ENCODE results near the gene KCNQ4. TPM values are rescaled to one million over a fixed set of nuclear protein-coding genes. Genes with fewer than 3 reads are reported as not detected.

KCNQ4 gene
- polyA plus RNA-seq, 3 donors = 1.6 to 1.9 (median 1.9) TPM

GRCh38 chr1:40829631-40830245, 46.2 kb downstream of the KCNQ4 start:
- no peak for DNase-seq (ENCODE audit: extremely low read depth in 1 of 11, low read depth in 9 of 11, low spot score in 4 of 11)

DNA sequence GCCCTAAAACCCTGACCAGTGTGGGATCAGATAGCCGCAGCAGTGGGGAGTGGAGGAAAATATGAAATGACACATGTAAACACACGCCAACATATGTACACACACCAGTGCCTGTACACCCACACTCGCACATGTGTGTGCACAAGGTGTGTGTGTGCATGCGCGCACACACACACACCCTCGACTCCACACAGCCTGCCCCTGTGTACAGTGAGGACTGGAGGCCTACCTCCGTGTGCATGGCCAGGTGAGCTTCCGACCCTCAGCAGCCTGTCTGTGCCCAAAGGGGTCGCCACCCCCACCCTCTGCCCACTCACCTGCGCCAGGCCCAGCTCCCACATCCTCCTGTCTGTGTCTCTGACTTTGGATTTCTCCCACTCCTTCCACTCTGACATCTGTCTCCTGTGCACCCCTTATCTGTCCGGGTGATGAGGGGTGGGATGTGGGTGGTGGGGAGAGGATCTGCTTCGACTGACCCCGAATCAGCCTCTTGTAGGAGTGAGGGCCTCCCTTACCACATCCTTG, 46.9 kb downstream of the KCNQ4 start:
- no peak for DNase-seq (ENCODE audit: extremely low read depth in 1 of 11, low read depth in 9 of 11, low spot score in 4 of 11)

GRCh38 chr1:40831001-40831732, 47.6 kb downstream of the KCNQ4 start:
- DNase-seq (ENCODE audit: extremely low read depth in 1 of 11, low read depth in 9 of 11, low spot score in 4 of 11) = no peak

GRCh38 chr1:40833979-40834378, 50.4 kb downstream of the KCNQ4 start:
- no peak for DNase-seq (ENCODE audit: extremely low read depth in 1 of 11, low read depth in 9 of 11, low spot score in 4 of 11)

- no peak for DNase-seq (ENCODE audit: extremely low read depth in 1 of 11, low read depth in 9 of 11, low spot score in 4 of 11)
Observed at GRCh38 chr1:40834968-40835545, 51.5 kb downstream of the KCNQ4 start.

GRCh38 chr1:40836283-40836682, 52.7 kb downstream of the KCNQ4 start:
- no peak for DNase-seq (ENCODE audit: extremely low read depth in 1 of 11, low read depth in 9 of 11, low spot score in 4 of 11)

DNA sequence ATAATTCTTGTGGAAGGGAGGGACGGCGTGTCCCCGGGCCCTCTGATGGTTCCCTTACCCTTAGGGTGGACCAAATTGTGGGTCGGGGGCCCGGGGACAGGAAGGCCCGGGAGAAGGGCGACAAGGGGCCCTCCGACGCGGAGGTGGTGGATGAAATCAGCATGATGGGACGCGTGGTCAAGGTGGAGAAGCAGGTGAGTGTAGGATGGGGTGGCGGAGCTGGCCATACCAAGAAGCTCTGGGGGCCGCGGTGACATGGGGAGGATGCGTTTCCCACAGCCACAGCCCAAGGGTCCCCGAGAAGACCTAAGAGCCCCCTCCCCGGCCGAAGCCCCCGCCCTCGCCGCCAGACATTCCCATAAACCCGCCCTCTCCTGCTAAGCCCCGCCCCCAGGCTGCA, 54.0 kb downstream of the KCNQ4 start:
- no peak for DNase-seq (ENCODE audit: extremely low read depth in 1 of 11, low read depth in 9 of 11, low spot score in 4 of 11)

DNA sequence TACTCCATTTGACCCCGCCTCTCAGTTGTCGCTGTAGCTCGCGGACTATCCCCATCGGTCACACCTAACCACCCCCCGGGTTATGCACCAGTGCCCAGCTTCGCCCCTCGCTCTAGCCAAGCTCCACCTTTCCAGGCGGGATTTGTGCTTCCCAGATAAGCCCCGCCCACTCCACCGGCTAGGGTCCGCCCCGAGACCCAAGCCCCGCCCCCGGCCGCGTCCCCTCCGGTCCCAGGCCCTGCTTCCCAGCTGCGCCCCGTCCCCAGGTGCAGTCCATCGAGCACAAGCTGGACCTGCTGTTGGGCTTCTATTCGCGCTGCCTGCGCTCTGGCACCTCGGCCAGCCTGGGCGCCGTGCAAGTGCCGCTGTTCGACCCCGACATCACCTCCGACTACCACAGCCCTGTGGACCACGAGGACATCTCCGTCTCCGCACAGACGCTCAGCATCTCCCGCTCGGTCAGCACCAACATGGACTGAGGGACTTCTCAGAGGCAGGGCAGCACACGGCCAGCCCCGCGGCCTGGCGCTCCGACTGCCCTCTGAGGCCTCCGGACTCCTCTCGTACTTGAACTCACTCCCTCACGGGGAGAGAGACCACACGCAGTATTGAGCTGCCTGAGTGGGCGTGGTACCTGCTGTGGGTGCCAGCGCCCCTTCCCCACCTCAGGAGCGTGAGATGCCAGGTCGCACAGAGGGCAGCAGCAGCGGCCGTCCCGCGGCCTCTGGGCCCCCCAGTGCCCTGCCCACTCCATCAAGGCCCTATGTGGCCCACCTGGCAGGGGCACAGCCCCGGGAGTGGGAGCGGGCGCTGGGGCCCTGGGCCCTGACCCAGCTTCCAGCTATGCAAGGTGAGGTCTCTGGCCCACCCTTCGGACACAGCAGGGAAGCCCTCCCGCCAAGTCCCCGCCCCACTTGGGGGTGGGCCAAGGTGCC, 54.7 kb downstream of the KCNQ4 start:
- DNase-seq (ENCODE audit: extremely low read depth in 1 of 11, low read depth in 9 of 11, low spot score in 4 of 11) = no peak

GRCh38 chr1:40838980-40839942, 55.7 kb downstream of the KCNQ4 start:
- DNase-seq (ENCODE audit: extremely low read depth in 1 of 11, low read depth in 9 of 11, low spot score in 4 of 11) = no peak

DNA sequence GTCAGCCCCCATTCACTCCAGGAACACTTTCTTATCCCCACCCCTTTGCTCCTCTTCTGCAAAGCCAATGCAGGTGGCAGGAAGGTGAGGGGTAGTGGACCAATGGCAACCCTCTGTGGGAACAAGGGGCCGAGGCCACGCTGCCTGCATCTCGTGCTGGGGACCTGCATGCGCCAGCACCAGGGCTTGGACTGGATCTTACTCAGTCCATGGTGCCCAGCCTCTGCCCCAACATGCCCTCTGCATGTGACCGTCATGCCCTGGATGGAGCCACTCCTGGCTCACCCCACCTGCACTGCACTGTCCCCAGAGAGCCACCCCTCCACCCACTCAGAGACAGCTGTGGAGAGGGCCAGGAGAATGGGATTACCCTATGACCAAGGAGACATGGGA, 56.4 kb downstream of the KCNQ4 start:
- DNase-seq (ENCODE audit: extremely low read depth in 1 of 11, low read depth in 9 of 11, low spot score in 4 of 11) = no peak

GRCh38 chr1:40840526-40841323, 57.1 kb downstream of the KCNQ4 start:
- DNase-seq (ENCODE audit: extremely low read depth in 1 of 11, low read depth in 9 of 11, low spot score in 4 of 11) = no peak

GRCh38 chr1:40841602-40842001, 58.0 kb downstream of the KCNQ4 start:
- DNase-seq (ENCODE audit: extremely low read depth in 1 of 11, low read depth in 9 of 11, low spot score in 4 of 11) = no peak

DNA sequence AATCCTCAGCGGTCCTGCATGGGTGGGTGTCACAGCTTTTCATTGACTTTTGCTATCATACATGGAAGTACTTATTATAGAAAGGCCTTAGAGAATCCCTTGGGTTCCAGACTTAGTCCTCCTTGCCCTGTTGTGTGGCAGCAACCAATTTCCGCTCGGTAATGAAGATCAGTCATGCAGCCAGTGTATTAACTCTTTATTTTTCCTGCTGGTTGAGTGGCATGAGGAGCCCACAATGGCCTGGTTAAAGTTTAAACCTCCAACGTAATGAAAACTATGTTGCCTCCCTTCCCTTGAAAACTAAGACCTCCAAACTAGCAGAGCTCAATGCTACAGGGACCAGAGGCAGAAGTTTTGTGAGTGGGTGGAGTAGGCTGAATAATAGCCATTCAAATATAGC, 58.6 kb downstream of the KCNQ4 start:
- DNase-seq (ENCODE audit: extremely low read depth in 1 of 11, low read depth in 9 of 11, low spot score in 4 of 11) = peak in 2 of 11 donors; percentile 50 to 61

DNA sequence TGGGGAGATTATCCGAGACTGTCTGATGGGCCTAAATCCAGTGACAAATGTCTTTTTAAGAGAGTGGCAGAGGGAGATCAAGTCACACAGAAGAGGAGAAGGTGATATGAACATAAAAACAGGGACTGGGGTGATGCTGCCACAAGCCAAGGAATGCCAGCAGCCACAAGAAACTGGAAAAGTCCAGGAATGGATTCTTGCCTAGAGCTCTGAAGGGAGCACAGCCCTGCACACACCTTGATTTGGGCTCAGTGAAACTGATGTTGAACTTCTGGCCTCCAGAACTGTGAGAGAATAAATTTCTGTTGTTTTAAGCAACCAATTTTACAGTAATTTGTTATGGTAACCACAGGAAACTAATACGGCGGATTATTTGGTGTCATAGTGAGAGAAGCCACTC, 59.1 kb downstream of the KCNQ4 start:
- DNase-seq (ENCODE audit: extremely low read depth in 1 of 11, low read depth in 9 of 11, low spot score in 4 of 11) = no peak

GRCh38 chr1:40844079-40844478, 60.5 kb downstream of the KCNQ4 start:
- no peak for DNase-seq (ENCODE audit: extremely low read depth in 1 of 11, low read depth in 9 of 11, low spot score in 4 of 11)

GRCh38 chr1:40844887-40845878, 61.6 kb downstream of the KCNQ4 start:
- DNase-seq (ENCODE audit: extremely low read depth in 1 of 11, low read depth in 9 of 11, low spot score in 4 of 11) = no peak

Data from renal cortex interstitium (tissue), 11 donors.